GM12878 (cell line): ENCODE measurements around the gene TMEM263. TPM values are rescaled to one million over a fixed set of nuclear protein-coding genes. Genes with fewer than 3 reads are reported as not detected.

ENCODE experiments used
- DPF2 ChIP-seq: fragments of 450-650 bp; IDR thresholded peaks from 2 replicates; pipeline ENCODE4 v1.6.1; 2017; ENCODE audit warnings: mild to moderate bottlenecking
- IRF3 ChIP-seq: fragments of 450-650 bp; IDR thresholded peaks from 2 replicates; pipeline ENCODE4 v1.6.1; 2014; ENCODE audit warnings: mild to moderate bottlenecking
- PKNOX1 ChIP-seq: fragments of 450-650 bp; IDR thresholded peaks from 2 replicates; pipeline ENCODE4 v1.6.1; 2016; ENCODE audit warnings: mild to moderate bottlenecking
- STAT1 ChIP-seq: fragments of 450-650 bp; conservative IDR thresholded peaks from 2 replicates; pipeline ENCODE4 v1.6.1; 2014; ENCODE audit warnings: antibody characterized with exemption, mild to moderate bottlenecking
- USF2 ChIP-seq: IDR thresholded peaks from 2 replicates; pipeline ENCODE4 v1.6.1; 2011; ENCODE audit warnings: low read depth, low read length, improper control_type of control experiment, borderline replicate concordance
- ZBTB40 ChIP-seq: fragments of 450-650 bp; IDR thresholded peaks from 2 replicates; pipeline ENCODE4 v1.6.1; 2016; ENCODE audit warnings: mild to moderate bottlenecking, moderate library complexity, borderline replicate concordance
- ZNF592 ChIP-seq: fragments of 450-650 bp; IDR thresholded peaks from 2 replicates; pipeline ENCODE4 v1.6.1; 2017; ENCODE audit warnings: mild to moderate bottlenecking, moderate library complexity
- polyA plus RNA-seq, 11 experiments: library from polyadenylated mRNA; depleted of rRNA in 4 of 11; unstranded in 6 of 11; stranded (reverse) in 5 of 11; fragments of >200 nt; fragmentation: Nextera tagmentation in 4 of 11; fragmentation: Illumina TruSeq in 1 of 11; extraction: Ambion mirVana in 4 of 11; extraction: Trizol in 1 of 11; gene quantifications; 1 replicate in 1 of 11; 2 replicates in 10 of 11; pipeline versions ENCODE4 v1.2.1 to v1.2.3, GENCODE V29; 2011 to 2016; ENCODE audit warnings: inconsistent platforms in 2 of 11, missing spikeins in 2 of 11, low read depth in 1 of 11
- total RNA-seq, 4 experiments: library from RNA; depleted of rRNA in 3 of 4; stranded (reverse); fragments of >200 nt in 3 of 4; fragmentation: Illumina TruSeq in 1 of 4; extraction: Trizol in 1 of 4; gene quantifications; 2 replicates each; pipeline versions ENCODE4 v1.2.1 to v1.2.3, GENCODE V29; 2013 to 2021

The TMEM263 gene
- total and polyA plus RNA-seq, 10 of the 15 experiments (the other 5 are each of a cell fraction or from before 2014, with no cell fraction given): 15.4 to 41.3 (median 27.6) TPM

GRCh38 chr12:106986625-106987389 lies 31.1 kb downstream of the TMEM263 start, which contains the start of gene MTERF2 (continued):
- TF ChIP-seq IRF3 (0 out of 2 replicates have a peak, but pooled peaks have one; percentile 20), STAT1 (no peak), USF2 (no peak), DPF2 (peak; percentile 54; the same call in 1 of the 2 replicates), ZBTB40 (peak; percentile 92), ZNF592 (no peak), PKNOX1 (peak; percentile 82)
